Stomach (tissue), 9 donors: Measurements from ENCODE around the gene ASAP2. TPM values are rescaled to one million over a fixed set of nuclear protein-coding genes. Genes with fewer than 3 reads are reported as not detected.

Experiments
- DNase-seq, 2 donors: peaks; one replicate each; pipeline versions ENCODE4 v3.0.0 to v3.0.0-alpha.2; 2013 to 2019
- H3K27ac ChIP-seq, 5 donors: fragments of 200-600 bp in 4 of 5; sonication (generic) in 4 of 5; one replicate each; pipeline ENCODE4 v1.5.1; 2013 to 2019; ENCODE audit warnings: mild to moderate bottlenecking in 1 of 5, moderate library complexity in 1 of 5
- H3K27me3 ChIP-seq, 3 donors: fragments of 200-600 bp; sonication (generic); one replicate each; pipeline ENCODE4 v1.5.1; 2017 to 2019; ENCODE audit warnings: mixed run types in 1 of 3
- H3K36me3 ChIP-seq, 4 donors: fragments of 200-600 bp; sonication (generic); 1 replicate in 3 of 4; 2 replicates in 1 of 4; pipeline ENCODE4 v1.5.1; 2016 to 2019
- H3K4me1 ChIP-seq, 4 donors: fragments of 200-600 bp; sonication (generic); one replicate each; pipeline ENCODE4 v1.5.1; 2016 to 2019
- H3K4me3 ChIP-seq, 4 donors: fragments of 200-600 bp; sonication (generic) in 3 of 4; one replicate each; pipeline ENCODE4 v1.5.1; 2016 to 2019; ENCODE audit warnings: mild to moderate bottlenecking in 1 of 4
- H3K9me3 ChIP-seq, 4 donors: fragments of 200-600 bp; sonication (generic); one replicate each; pipeline ENCODE4 v1.5.1; 2016 to 2019
- CTCF ChIP-seq, 7 experiments: fragments of 450-650 bp in 4 of 7; fragments of 200-600 bp in 3 of 7; sonication (generic) in 3 of 7; IDR thresholded peaks; one replicate each; pipeline ENCODE4 v1.5.1; 2016 to 2019; ENCODE audit warnings: antibody characterized with exemption in 7 of 7, control low read depth in 2 of 7, mild to moderate bottlenecking in 1 of 7
- EP300 ChIP-seq: sonication (generic); formaldehyde crosslinking; IDR thresholded peaks from one replicate; pipeline ENCODE4 v1.6.1; 2017; ENCODE audit warnings: antibody characterized with exemption
- POLR2A ChIP-seq, 4 donors: fragments of 450-650 bp; IDR thresholded peaks; one replicate each; pipeline ENCODE4 v1.6.1; 2016; ENCODE audit warnings: antibody characterized with exemption in 4 of 4, control low read depth in 2 of 4, mild to moderate bottlenecking in 1 of 4, moderate library complexity in 1 of 4
- POLR2AphosphoS5 ChIP-seq, 3 donors: sonication (generic); formaldehyde crosslinking; IDR thresholded peaks; one replicate each; pipeline ENCODE4 v1.6.1; 2016; ENCODE audit warnings: antibody characterized with exemption in 3 of 3
- WGBS, 5 donors: extraction: QIAGEN DNeasy Blood & Tissue Kit in 3 of 5; methylation state at CpG; one replicate each; pipeline versions ENCODE4 v1.1.5 to v1.1.7; 2013 to 2018; 5-methylcytosine and 5-hydroxymethylcytosine counted together
- intact Hi-C: fragments of 100-400 bp; cut with DNase I; formaldehyde crosslinking; loops from one replicate; pipeline ENCODE4 v1.15.1; 2023; ENCODE audit warnings: low total_unique reads
- polyA plus RNA-seq, 3 donors: library from polyadenylated mRNA; stranded (reverse); fragments of 200-250 nt; gene quantifications; one replicate each; pipeline ENCODE4 v1.2.3, GENCODE V29; 2013
- total RNA-seq, 5 donors: library from RNA; depleted of rRNA; stranded (reverse); fragments of >200 nt; gene quantifications; one replicate each; pipeline versions ENCODE4 v1.1.0 to v1.2.3, GENCODE V29; 2014 to 2016
- donor health status: healthy with polysubstance abuse.
- donor health status: Bipolar disorder and iron deficiency.
- donor health status: healthy.

Gene ASAP2
- total and polyA plus RNA-seq, 8 donors = 9.7 to 55.4 (median 33.7) TPM

GRCh38 chr2:9334761-9335160 lies 128.1 kb downstream of the ASAP2 start:
- peaks cover 12 to 36% (median 27%) of the 10 kb centered on the region in 4 donors for H3K4me1 ChIP-seq
- TF ChIP-seq POLR2A (IDR thresholded peaks at IDR 0.05) (no peak), EP300 (no peak)
- no peak for DNase-seq
- H3K36me3 ChIP-seq = peaks cover 0 to 27% (median 15%) of the 10 kb centered on the region in 4 donors
- WGBS, 5 donors = 90 to 94% (median 91%) methylated on average over 14 of the region's 14 CpGs
- H3K4me3 ChIP-seq = no peak overlapping the region
- no peaks in the 10 kb centered on the region for H3K9me3 ChIP-seq
- intact Hi-C loops = loop anchor here (5.0 kb wide), 1 partner anchor 192 kb away; no protein-coding TSS in a partner anchor
- no peaks in the 10 kb centered on the region for H3K27me3 ChIP-seq
- peak overlapping the region in 1 of 5 donors; percentile 2 for H3K27ac ChIP-seq

GRCh38 chr2:9335322-9335832 lies 128.8 kb downstream of the ASAP2 start:
- peak overlapping the region in 3 of 5 donors; percentile 2 to 54 (median 27) for H3K27ac ChIP-seq
- WGBS, 5 donors = 58 to 72% (median 62%) methylated on average over 6 of the region's 6 CpGs
- H3K27me3 ChIP-seq = no peaks in the 10 kb centered on the region
- H3K4me3 ChIP-seq = no peak overlapping the region
- intact Hi-C loops = no loop called here
- peak in 1 of 2 donors; percentile 71 for DNase-seq
- H3K4me1 ChIP-seq = peaks cover 12 to 35% (median 25%) of the 10 kb centered on the region in 4 donors
- TF ChIP-seq EP300 (no peak), CTCF (IDR thresholded peaks at IDR 0.05) (no peak), POLR2AphosphoS5 (IDR thresholded peaks at IDR 0.05) (no peak)
- H3K36me3 ChIP-seq = peaks cover 0 to 31% (median 17%) of the 10 kb centered on the region in 4 donors
- H3K9me3 ChIP-seq = no peaks in the 10 kb centered on the region

DNA sequence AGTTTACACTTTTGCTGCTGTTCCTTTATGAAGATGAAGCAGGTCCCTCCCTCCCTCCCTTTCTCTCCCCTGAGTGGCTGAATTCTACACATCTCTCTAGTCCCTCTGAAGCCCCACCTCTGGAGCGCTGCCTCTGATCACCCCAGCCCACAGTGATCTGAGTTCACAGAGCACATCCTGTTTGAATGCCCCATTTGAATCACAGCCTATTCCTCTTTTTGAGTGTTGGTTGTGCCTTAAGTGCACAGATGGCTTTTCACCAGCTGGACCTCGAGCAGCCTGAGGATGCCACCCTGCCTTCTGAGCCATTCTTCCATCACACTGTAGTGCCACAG lies 129.6 kb downstream of the ASAP2 start:
- DNase-seq = peak in 1 of 2 donors; percentile 56
- Histone ChIP-seq H3K4me1 (peaks cover 12 to 35% (median 25%) of the 10 kb centered on the region in 4 donors), H3K9me3 (no peaks in the 10 kb centered on the region), H3K27me3 (no peaks in the 10 kb centered on the region), H3K4me3 (no peak overlapping the region), H3K27ac (peak overlapping the region; percentile 24 to 56 (median 34)), H3K36me3 (peaks cover 0 to 28% (median 21%) of the 10 kb centered on the region in 4 donors)
- TF ChIP-seq CTCF (IDR thresholded peaks at IDR 0.05) (no peak), POLR2A (IDR thresholded peaks at IDR 0.05) (no peak), EP300 (no peak), POLR2AphosphoS5 (IDR thresholded peaks at IDR 0.05) (no peak)
- WGBS, 5 donors = 62 to 81% (median 75%) methylated on average over 2 of the region's 2 CpGs
- intact Hi-C loops = no loop called here

GRCh38 chr2:9336576-9337314 lies 130.1 kb downstream of the ASAP2 start:
- intact Hi-C loops = no loop called here
- Histone ChIP-seq H3K27ac (peak overlapping the region; percentile 24 to 56 (median 34)), H3K9me3 (no peaks in the 10 kb centered on the region), H3K4me3 (no peak overlapping the region), H3K27me3 (no peaks in the 10 kb centered on the region), H3K4me1 (peaks cover 12 to 32% (median 23%) of the 10 kb centered on the region in 4 donors), H3K36me3 (peaks cover 0 to 30% (median 25%) of the 10 kb centered on the region in 4 donors)
- 57 to 67% (median 60%) methylated on average over 14 of the region's 14 CpGs for WGBS, 5 donors
- DNase-seq = peak; percentile 77 to 89
- TF ChIP-seq POLR2A (IDR thresholded peaks at IDR 0.05) (no peak), POLR2AphosphoS5 (IDR thresholded peaks at IDR 0.05) (peak in 1 of 3 donors; percentile 59), EP300 (no peak)

- no peak for TF ChIP-seq POLR2A (IDR thresholded peaks at IDR 0.05)
- TF ChIP-seq CTCF (IDR thresholded peaks at IDR 0.05) = no peak
- no peak for TF ChIP-seq POLR2AphosphoS5 (IDR thresholded peaks at IDR 0.05)
- TF ChIP-seq EP300 = no peak
- H3K27ac ChIP-seq = peak overlapping the region in 1 of 5 donors; percentile 28
- WGBS, 5 donors = 86 to 93% (median 90%) methylated on average over 8 of the region's 8 CpGs
- intact Hi-C loops = no loop called here
- H3K36me3 ChIP-seq = peaks cover 5 to 41% (median 36%) of the 10 kb centered on the region in 4 donors
- no peaks in the 10 kb centered on the region for H3K27me3 ChIP-seq
- no peak for DNase-seq
- peaks cover 12 to 26% (median 20%) of the 10 kb centered on the region in 4 donors for H3K4me1 ChIP-seq
- H3K4me3 ChIP-seq = no peak overlapping the region
- H3K9me3 ChIP-seq = no peaks in the 10 kb centered on the region
Observed at GRCh38 chr2:9337901-9338300, 131.3 kb downstream of the ASAP2 start.
